ENCODE measurements around the gene EIF4G2. TPM values are rescaled to one million over a fixed set of nuclear protein-coding genes. Genes with fewer than 3 reads are reported as not detected.
A peak's percentile ranks its signal among the peaks of the same experiment; 100 is the strongest.

The EIF4G2 gene
- total and polyA plus RNA-seq, 2 of the 8 experiments (the other 6 are each of a cell fraction or from before 2014, with no cell fraction given), result 438 to 964 TPM

GRCh38 chr11:10747733-10748132 is 61.0 kb downstream of the EIF4G2 start:
- Histone ChIP-seq H2AFZ (ENCODE audit: low read length) (no peak overlapping the region), H4K5ac (ENCODE audit: insufficient read length, low read depth, low read length) (no peak overlapping the region), H3K14ac (ENCODE audit: insufficient read length) (no peak overlapping the region), H3K79me1 (ENCODE audit: low read depth, low read length) (0 out of 2 replicates have a peak, but pooled peaks cover 2% of the 10 kb centered on the region), H3K4me1 (replicated peaks in 1 of 4; ENCODE audit: control insufficient read depth in 3 of 4, insufficient read depth in 4 of 4, low read length in 3 of 4) (peaks cover 0 to 4% (median 1%) of the 10 kb centered on the region in 4 experiments; a peak in 2 of 7 replicates), H2BK5ac (ENCODE audit: low read depth, low read length) (no peak overlapping the region), H3K27me3 (replicated peaks in 1 of 4; ENCODE audit: control insufficient read depth in 3 of 4, extremely low read depth in 1 of 4, insufficient read depth in 3 of 4, low read length in 3 of 4) (no peaks in the 10 kb centered on the region), H4K20me1 (replicated peaks in 1 of 2; ENCODE audit: control insufficient read depth in 1 of 2, insufficient read depth in 2 of 2, low read length in 2 of 2) (no peaks in the 10 kb centered on the region), H3K4ac (replicated peaks; ENCODE audit: insufficient read length, low read depth, low read length) (no peak overlapping the region), H3K9ac (replicated peaks in 1 of 4; ENCODE audit: extremely low read depth in 1 of 4, low read depth in 3 of 4, low read length in 3 of 4) (no peak overlapping the region), H3K36me3 (ENCODE audit: control insufficient read depth in 2 of 4, insufficient read depth in 4 of 4, low read length in 3 of 4) (peaks cover 0 to under 1% (median 0%) of the 10 kb centered on the region in 4 experiments; a peak in 1 of 8 replicates), H3K27ac (ENCODE audit: low read depth, low read length) (no peak overlapping the region), H2BK20ac (ENCODE audit: low read length) (no peak overlapping the region), H3K79me2 (ENCODE audit: control insufficient read depth in 1 of 2, insufficient read depth in 2 of 2, low read length in 2 of 2) (peaks cover 0 to 11% of the 10 kb centered on the region in 2 experiments; a peak in 2 of 4 replicates), H2BK120ac (replicated peaks; ENCODE audit: low read depth, low read length) (no peak overlapping the region), H2BK15ac (ENCODE audit: low read length) (no peak overlapping the region), H3K18ac (ENCODE audit: extremely low read depth, low read length) (no peak overlapping the region), H4K8ac (ENCODE audit: extremely low read depth, insufficient read depth, low read length) (no peak overlapping the region), H3K4me2 (ENCODE audit: insufficient read depth in 1 of 2, low read depth in 2 of 2, low read length in 2 of 2) (no peak overlapping the region), H3K23me2 (ENCODE audit: low read depth, low read length) (peaks cover 3% of the 10 kb centered on the region; the same call in 1 of the 2 replicates), H3K9me3 (ENCODE audit: insufficient read depth in 2 of 2, low read depth in 1 of 2, low read length in 1 of 2) (no peaks in the 10 kb centered on the region), H4K91ac (replicated peaks; ENCODE audit: insufficient read length, low read length) (no peak overlapping the region), H2AK5ac (ENCODE audit: low read depth, low read length) (no peak overlapping the region), H3K23ac (ENCODE audit: insufficient read length) (no peak overlapping the region), H3K4me3 (ENCODE audit: extremely low read depth in 1 of 4, insufficient read depth in 2 of 4, low read depth in 3 of 4, low read length in 4 of 4) (no peak overlapping the region), H2BK12ac (ENCODE audit: low read depth, low read length) (no peak overlapping the region), H3K56ac (replicated peaks; ENCODE audit: insufficient read length, low read depth, low read length) (no peak overlapping the region)
- ChIA-PET CTCF (ENCODE audit: partially characterized antibody) (no interaction called here), POLR2A (ENCODE audit: partially characterized antibody) (no interaction called here)
- DNase-seq (ENCODE audit: low read depth in 1 of 2, low spot score in 2 of 2) (no peak), FAIRE-seq (no peak)
- no peak for TF ChIP-seq SUZ12 (IDR thresholded peaks at IDR 0.05; ENCODE audit: low read length)
- 0 out of 2 replicates have a peak, but pooled peaks have one; percentile 36 for TF ChIP-seq CEBPB (IDR thresholded peaks at IDR 0.05; ENCODE audit: low read depth, low read length)

Small RNA genes lying within 50 kb of the gene (small RNA-seq; reads per million reads assigned to genes)
- gene SNORD97 (ENCODE audit: insufficient read depth), result not detected

Other genes with a start within 250 kb of the EIF4G2 start
- 0.09 TPM in 1 of 2 replicates, not detected in the other for gene LYVE1, start 240.3 kb downstream of the EIF4G2 start, total RNA-seq (2021; fragmentation: NEBNext Ultra II Directional; extraction: Animal tissue kit (Norgen Biotek cat#: 25700))
- gene LYVE1, start 240.3 kb downstream of the EIF4G2 start, polyA plus RNA-seq (2011; rRNA removed), result not detected in 2 replicates
- gene IRAG1, start 115.2 kb downstream of the EIF4G2 start, total RNA-seq (2021; fragmentation: NEBNext Ultra II Directional; extraction: Animal tissue kit (Norgen Biotek cat#: 25700)), result 2.7 and 3.3 TPM in 2 replicates
- gene IRAG1, start 115.2 kb downstream of the EIF4G2 start, polyA plus RNA-seq (2011; rRNA removed), result 1.8 and 2.2 TPM in 2 replicates
- gene CTR9, start 57.7 kb downstream of the EIF4G2 start, total RNA-seq (2021; fragmentation: NEBNext Ultra II Directional; extraction: Animal tissue kit (Norgen Biotek cat#: 25700)), result 37.7 and 37.8 TPM in 2 replicates
- 6.1 and 6.6 TPM in 2 replicates for gene CTR9, start 57.7 kb downstream of the EIF4G2 start, polyA plus RNA-seq (2011; rRNA removed)
- 48.7 and 54.2 TPM in 2 replicates for gene ZBED5, start 49.1 kb upstream of the EIF4G2 start, total RNA-seq (2021; fragmentation: NEBNext Ultra II Directional; extraction: Animal tissue kit (Norgen Biotek cat#: 25700))
- 47.9 and 94.7 TPM in 2 replicates for gene ZBED5, start 49.1 kb upstream of the EIF4G2 start, polyA plus RNA-seq (2011; rRNA removed)

Data from H1 (cell line).